ENCODE results near the gene FOXO3.
"Not testable (repeated sequence)": the region's sequence is repeated elsewhere in the genome, so short reads cannot be mapped to it uniquely, and the experiment has no call there.

The FOXO3 gene

GRCh38 chr6:108673602-108674001 lies 112.9 kb downstream of the FOXO3 start:
- no peaks in the 10 kb centered on the region for H3K4me1 ChIP-seq (ENCODE audit: control insufficient read depth, insufficient read depth, low read length, poor library complexity, severe bottlenecking)
- no peak overlapping the region for H3K27ac ChIP-seq (ENCODE audit: low read depth, low read length, severe bottlenecking)
- H3K36me3 ChIP-seq (ENCODE audit: control insufficient read depth, insufficient read depth, low read length) = peaks cover 1% of the 10 kb centered on the region
- H3K9me3 ChIP-seq (ENCODE audit: control insufficient read depth, low read length) = no peaks in the 10 kb centered on the region
- 40% methylated on average over 1 of the region's 2 CpGs; no CpG with 5 or more reads in 1 of the 2 experiments for WGBS, 2 experiments (ENCODE audit: insufficient coverage in 2 of 2)
- H3K4me3 ChIP-seq (ENCODE audit: extremely low read depth, insufficient read depth, low read length, poor library complexity, severe bottlenecking) = no peak overlapping the region

DNA sequence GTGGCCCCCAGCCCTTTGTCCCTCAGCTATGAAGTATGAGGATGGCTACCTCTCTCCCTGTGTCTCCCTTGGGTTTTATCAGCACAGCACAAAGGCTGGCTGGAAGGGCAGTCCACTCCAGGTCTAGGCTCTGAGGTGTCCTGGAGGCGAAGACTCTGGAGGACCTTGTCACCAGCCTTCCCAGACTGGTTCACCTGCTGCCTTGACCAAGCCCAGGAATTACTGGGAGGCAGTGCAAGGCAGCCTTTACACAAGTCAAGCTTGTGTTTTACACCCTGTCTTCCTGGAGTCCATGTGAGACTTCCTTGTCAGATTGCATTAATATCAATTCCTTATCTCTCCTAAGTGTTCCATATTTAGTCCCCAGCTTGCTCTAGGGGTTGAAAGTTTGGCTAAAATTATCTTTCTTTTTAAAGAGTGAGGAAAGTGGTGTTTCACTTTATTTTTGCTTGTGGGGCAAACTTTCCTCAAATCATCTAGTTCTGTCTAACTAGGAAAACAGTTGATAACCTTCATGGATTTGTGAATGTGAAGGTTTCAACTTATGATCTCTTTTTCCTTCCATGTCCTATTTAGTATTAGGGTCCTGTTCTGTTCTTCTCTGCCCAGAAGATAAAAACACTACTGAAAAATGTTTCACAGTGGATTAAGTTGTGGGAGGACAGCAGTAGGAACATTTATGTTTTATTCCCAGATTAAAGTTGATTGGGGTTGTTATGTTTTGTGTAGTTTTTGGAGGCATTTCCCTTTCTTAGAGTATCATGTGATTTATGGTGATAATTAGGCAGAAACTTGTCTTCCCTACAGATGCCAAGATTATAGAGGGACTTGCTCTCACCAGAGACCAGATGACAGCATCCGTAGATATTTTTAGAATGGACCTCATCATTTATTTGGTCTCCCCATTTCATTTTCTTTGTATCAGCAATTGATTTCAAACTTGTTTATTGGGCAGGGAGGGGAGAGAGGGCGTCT lies 114.8 kb downstream of the FOXO3 start:
- no peak overlapping the region for H3K27ac ChIP-seq (ENCODE audit: low read depth, low read length, severe bottlenecking)
- H3K36me3 ChIP-seq (ENCODE audit: control insufficient read depth, insufficient read depth, low read length) = no peaks in the 10 kb centered on the region
- WGBS, 2 experiments (ENCODE audit: insufficient coverage in 2 of 2) = 95 to 100% methylated on average over 1 to 2 of the region's 3 CpGs

DNA sequence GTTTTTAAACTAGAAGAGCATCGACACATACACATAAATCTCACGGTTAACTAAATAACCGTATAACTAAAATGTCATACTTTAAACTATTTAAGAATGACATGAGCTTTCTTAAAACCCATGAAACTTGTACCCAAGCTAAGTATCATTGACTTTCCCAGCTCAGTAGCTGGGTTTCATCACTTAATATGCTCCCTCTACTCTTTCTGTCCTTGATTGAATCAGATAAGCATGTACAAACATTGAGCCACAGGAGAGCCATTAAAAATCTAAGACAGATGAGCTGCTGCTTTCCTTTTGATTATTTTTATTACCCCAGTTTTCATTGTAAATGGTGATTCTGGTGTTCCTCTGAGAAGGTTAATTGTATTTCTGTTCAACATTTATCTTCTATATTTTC lies 115.8 kb downstream of the FOXO3 start:
- Histone ChIP-seq H3K9me3 (ENCODE audit: control insufficient read depth, low read length) (no peaks in the 10 kb centered on the region), H3K27ac (ENCODE audit: low read depth, low read length, severe bottlenecking) (no peak overlapping the region), H3K36me3 (ENCODE audit: control insufficient read depth, insufficient read depth, low read length) (no peaks in the 10 kb centered on the region), H3K4me1 (ENCODE audit: control insufficient read depth, insufficient read depth, low read length, poor library complexity, severe bottlenecking) (no peaks in the 10 kb centered on the region), H3K4me3 (ENCODE audit: extremely low read depth, insufficient read depth, low read length, poor library complexity, severe bottlenecking) (no peak overlapping the region)
- 100% methylated on average over 2 to 3 of the region's 3 CpGs for WGBS, 2 experiments (ENCODE audit: insufficient coverage in 2 of 2)

More for the DNA sequence above, 114.8 kb downstream of the FOXO3 start:
- no peaks in the 10 kb centered on the region for H3K9me3 ChIP-seq (ENCODE audit: control insufficient read depth, low read length)
- H3K4me3 ChIP-seq (ENCODE audit: extremely low read depth, insufficient read depth, low read length, poor library complexity, severe bottlenecking) = no peak overlapping the region
- H3K4me1 ChIP-seq (ENCODE audit: control insufficient read depth, insufficient read depth, low read length, poor library complexity, severe bottlenecking) = no peaks in the 10 kb centered on the region

DNA sequence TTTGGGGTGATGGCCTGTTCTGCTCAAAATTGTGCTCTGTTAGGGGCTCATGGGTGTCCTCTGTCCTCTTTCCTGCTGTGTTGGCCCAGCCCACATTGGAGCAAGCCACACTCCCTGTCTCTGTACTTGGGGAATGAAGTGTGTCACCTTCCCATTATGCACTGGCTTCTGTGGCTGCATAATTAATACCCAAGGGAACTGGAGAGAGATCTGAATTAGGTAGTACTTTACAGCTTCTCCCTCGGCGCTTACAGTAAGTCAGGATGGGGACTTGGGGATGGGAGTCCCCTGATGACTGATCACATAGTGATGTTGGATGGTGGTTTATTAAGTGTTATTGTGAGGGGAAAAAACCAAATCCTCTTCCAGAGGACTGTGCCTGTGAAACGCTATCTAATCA lies 116.6 kb downstream of the FOXO3 start:
- no peaks in the 10 kb centered on the region for H3K9me3 ChIP-seq (ENCODE audit: control insufficient read depth, low read length)
- WGBS, 2 experiments (ENCODE audit: insufficient coverage in 2 of 2) = 93% methylated on average over 2 of the region's 3 CpGs; no CpG with 5 or more reads in 1 of the 2 experiments
- no peaks in the 10 kb centered on the region for H3K36me3 ChIP-seq (ENCODE audit: control insufficient read depth, insufficient read depth, low read length)
- H3K4me3 ChIP-seq (ENCODE audit: extremely low read depth, insufficient read depth, low read length, poor library complexity, severe bottlenecking) = no peak overlapping the region
- no peaks in the 10 kb centered on the region for H3K4me1 ChIP-seq (ENCODE audit: control insufficient read depth, insufficient read depth, low read length, poor library complexity, severe bottlenecking)
- no peak overlapping the region for H3K27ac ChIP-seq (ENCODE audit: low read depth, low read length, severe bottlenecking)

DNA sequence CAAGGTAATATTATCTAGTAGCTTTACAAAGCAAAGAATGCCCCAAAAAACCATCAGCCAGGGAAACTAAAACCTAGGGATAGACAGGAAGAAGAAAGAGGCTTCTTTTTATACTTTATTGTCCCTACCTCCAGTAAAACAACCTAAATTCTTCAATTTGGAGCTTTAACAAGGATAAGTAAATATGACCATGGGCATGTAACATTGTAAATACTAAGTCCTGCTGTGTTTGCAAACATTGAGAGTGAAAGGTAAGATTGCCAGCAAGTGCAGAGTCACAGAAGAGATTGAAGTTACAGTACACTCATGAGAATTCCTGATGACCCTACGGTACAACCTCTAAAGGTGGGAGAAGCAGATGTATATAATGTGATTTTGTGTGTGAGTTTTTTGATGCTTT lies 117.2 kb downstream of the FOXO3 start:
- Histone ChIP-seq H3K4me3 (ENCODE audit: extremely low read depth, insufficient read depth, low read length, poor library complexity, severe bottlenecking) (no peak overlapping the region), H3K36me3 (ENCODE audit: control insufficient read depth, insufficient read depth, low read length) (no peaks in the 10 kb centered on the region), H3K27ac (ENCODE audit: low read depth, low read length, severe bottlenecking) (no peak overlapping the region), H3K9me3 (ENCODE audit: control insufficient read depth, low read length) (no peaks in the 10 kb centered on the region), H3K4me1 (ENCODE audit: control insufficient read depth, insufficient read depth, low read length, poor library complexity, severe bottlenecking) (no peaks in the 10 kb centered on the region)
- 100% methylated on average over 1 of the region's 1 CpG; no CpG with 5 or more reads in 1 of the 2 experiments for WGBS, 2 experiments (ENCODE audit: insufficient coverage in 2 of 2)

DNA sequence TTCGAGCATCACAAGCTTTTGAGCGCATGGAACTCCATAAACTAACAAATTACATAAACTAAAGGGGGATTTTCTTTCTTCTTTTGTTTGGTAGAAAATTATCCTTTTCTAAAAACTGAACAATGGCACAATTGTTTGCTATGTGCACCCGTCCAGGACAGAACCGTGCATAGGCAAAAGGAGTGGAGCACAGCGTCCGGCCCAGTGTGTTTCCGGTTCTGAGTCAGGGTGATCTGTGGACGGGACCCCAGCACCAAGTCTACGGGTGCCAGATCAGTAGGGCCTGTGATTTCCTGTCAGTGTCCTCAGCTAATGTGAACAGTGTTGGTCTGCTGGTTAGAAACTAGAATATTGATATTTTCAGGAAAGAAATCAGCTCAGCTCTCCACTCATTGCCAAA lies 119.6 kb downstream of the FOXO3 start:
- H3K9me3 ChIP-seq (ENCODE audit: control insufficient read depth, low read length); H3K4me1 ChIP-seq (ENCODE audit: control insufficient read depth, insufficient read depth, low read length, poor library complexity, severe bottlenecking); H3K27ac ChIP-seq (ENCODE audit: low read depth, low read length, severe bottlenecking); H3K4me3 ChIP-seq (ENCODE audit: extremely low read depth, insufficient read depth, low read length, poor library complexity, severe bottlenecking); H3K36me3 ChIP-seq (ENCODE audit: control insufficient read depth, insufficient read depth, low read length): not testable (repeated sequence)
- WGBS, 2 experiments (ENCODE audit: insufficient coverage in 2 of 2) = 97 to 100% methylated on average over 6 to 7 of the region's 9 CpGs

- not testable (repeated sequence) for H3K4me1 ChIP-seq (ENCODE audit: control insufficient read depth, insufficient read depth, low read length, poor library complexity, severe bottlenecking); H3K4me3 ChIP-seq (ENCODE audit: extremely low read depth, insufficient read depth, low read length, poor library complexity, severe bottlenecking); H3K9me3 ChIP-seq (ENCODE audit: control insufficient read depth, low read length); H3K27ac ChIP-seq (ENCODE audit: low read depth, low read length, severe bottlenecking); H3K36me3 ChIP-seq (ENCODE audit: control insufficient read depth, insufficient read depth, low read length)
- WGBS, 2 experiments (ENCODE audit: insufficient coverage in 2 of 2) = 100% methylated on average over 1 of the region's 1 CpG; no CpG with 5 or more reads in 1 of the 2 experiments
Measured at GRCh38 chr6:108681721-108682120, 121.0 kb downstream of the FOXO3 start.

- 80 to 92% methylated on average over 1 to 2 of the region's 7 CpGs for WGBS, 2 experiments (ENCODE audit: insufficient coverage in 2 of 2)
- not testable (repeated sequence) for H3K36me3 ChIP-seq (ENCODE audit: control insufficient read depth, insufficient read depth, low read length); H3K9me3 ChIP-seq (ENCODE audit: control insufficient read depth, low read length); H3K4me1 ChIP-seq (ENCODE audit: control insufficient read depth, insufficient read depth, low read length, poor library complexity, severe bottlenecking); H3K4me3 ChIP-seq (ENCODE audit: extremely low read depth, insufficient read depth, low read length, poor library complexity, severe bottlenecking); H3K27ac ChIP-seq (ENCODE audit: low read depth, low read length, severe bottlenecking)
Measured at GRCh38 chr6:108682383-108683119, 121.8 kb downstream of the FOXO3 start.

GRCh38 chr6:108683976-108684375 lies 123.3 kb downstream of the FOXO3 start:
- not testable (repeated sequence) for H3K27ac ChIP-seq (ENCODE audit: low read depth, low read length, severe bottlenecking)
- WGBS, 2 experiments (ENCODE audit: insufficient coverage in 2 of 2) = no CpG with 5 or more reads among the region's 2 CpGs

DNA sequence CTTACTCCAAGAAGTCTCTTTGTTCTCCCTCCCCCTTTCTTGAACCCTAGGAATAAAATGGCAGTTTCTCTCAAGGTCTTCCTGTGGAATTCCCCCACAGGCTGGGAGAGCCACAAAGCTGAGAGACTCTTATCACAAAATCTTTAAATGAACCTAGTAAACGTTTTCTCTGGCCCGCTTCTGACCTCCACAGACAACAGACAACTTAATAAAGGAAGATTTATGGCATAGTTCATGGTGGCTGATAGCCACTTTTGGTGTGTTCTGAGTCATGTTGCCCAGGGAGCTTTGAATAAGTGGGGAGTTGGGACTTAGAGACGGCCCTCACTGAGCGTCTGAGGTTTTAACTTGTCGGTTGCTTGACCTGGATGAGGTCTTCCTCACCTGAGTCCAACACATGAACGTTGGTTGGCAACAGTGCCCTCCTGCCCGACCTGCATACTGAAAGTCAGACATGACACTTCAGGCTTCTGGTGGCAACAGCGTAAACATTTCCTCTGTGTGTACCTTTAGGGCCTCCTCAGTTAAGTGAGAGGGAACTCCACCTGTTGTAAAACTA lies 124.1 kb downstream of the FOXO3 start:
- no peak overlapping the region for H3K4me3 ChIP-seq (ENCODE audit: extremely low read depth, insufficient read depth, low read length, poor library complexity, severe bottlenecking)
- WGBS, 2 experiments (ENCODE audit: insufficient coverage in 2 of 2) = 77 to 93% methylated on average over 4 to 6 of the region's 8 CpGs
- H3K27ac ChIP-seq (ENCODE audit: low read depth, low read length, severe bottlenecking) = peak overlapping the region; percentile 36
- H3K36me3 ChIP-seq (ENCODE audit: control insufficient read depth, insufficient read depth, low read length) = peaks cover 14% of the 10 kb centered on the region
- H3K9me3 ChIP-seq (ENCODE audit: control insufficient read depth, low read length) = no peaks in the 10 kb centered on the region
- H3K4me1 ChIP-seq (ENCODE audit: control insufficient read depth, insufficient read depth, low read length, poor library complexity, severe bottlenecking) = peaks cover 2% of the 10 kb centered on the region

More at GRCh38 chr6:108683976-108684375, 123.3 kb downstream of the FOXO3 start:
- H3K36me3 ChIP-seq (ENCODE audit: control insufficient read depth, insufficient read depth, low read length); H3K4me3 ChIP-seq (ENCODE audit: extremely low read depth, insufficient read depth, low read length, poor library complexity, severe bottlenecking); H3K4me1 ChIP-seq (ENCODE audit: control insufficient read depth, insufficient read depth, low read length, poor library complexity, severe bottlenecking); H3K9me3 ChIP-seq (ENCODE audit: control insufficient read depth, low read length): not testable (repeated sequence)

Measured in mesodermal cell (in vitro differentiated cells).